ENCODE results near the gene FGF8.

The FGF8 gene

DNA sequence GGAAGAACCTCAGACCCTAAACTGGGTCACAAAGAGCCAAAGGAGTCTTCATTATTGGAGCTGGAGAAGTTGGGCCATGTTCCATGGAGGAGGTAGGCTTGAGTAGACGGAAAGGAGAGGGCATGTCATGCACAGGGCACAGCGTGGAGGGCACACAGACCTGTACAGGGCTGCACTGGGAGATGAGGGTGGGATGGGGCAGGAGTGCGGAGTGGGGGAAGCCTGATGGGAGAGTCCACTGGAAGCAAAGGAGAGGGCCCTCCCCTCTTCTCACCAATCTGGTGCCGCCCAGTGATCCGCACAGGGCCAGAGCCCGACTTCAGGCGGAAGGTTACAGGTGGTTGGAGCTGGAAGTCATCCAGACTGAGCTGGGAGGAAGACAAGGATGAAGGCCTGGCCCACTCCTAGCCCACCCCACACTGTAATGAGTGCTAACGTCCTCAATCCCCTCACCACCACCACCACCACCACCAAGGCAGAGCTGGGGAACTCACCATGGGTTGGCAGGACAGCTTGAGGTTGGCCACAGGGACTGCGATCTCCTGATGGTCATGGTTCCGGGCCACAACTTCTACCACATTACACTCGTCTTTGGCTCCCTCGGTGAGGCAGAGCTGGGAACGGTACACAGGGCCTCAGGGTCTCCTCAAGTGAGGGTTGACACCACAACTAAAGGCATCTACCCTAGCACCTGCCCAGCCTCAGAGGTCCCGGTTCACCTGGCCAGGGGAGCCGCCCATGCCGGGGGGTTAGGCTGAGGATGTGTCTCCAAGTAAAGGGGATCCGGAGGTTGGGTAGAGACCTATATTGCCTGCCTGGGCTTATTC, 6.3 kb upstream of the FGF8 start:
- no peak for DNase-seq

DNA sequence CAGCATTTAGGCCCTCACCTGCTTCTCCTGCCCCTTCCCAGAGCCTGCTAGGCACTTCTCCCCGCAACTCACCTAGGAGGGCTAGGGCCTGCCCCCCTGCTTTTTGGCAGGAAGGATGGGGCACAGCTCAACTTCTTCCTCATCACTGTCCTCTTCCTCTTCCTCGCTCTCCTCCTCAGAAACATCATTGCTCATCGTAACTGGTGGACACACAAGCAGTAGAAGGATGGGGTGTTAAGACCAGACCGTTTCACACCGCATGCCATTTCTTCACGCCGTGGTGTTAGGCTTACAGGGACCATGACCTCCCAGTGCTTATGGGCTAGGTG, 5.7 kb upstream of the FGF8 start:
- no peak for DNase-seq

DNA sequence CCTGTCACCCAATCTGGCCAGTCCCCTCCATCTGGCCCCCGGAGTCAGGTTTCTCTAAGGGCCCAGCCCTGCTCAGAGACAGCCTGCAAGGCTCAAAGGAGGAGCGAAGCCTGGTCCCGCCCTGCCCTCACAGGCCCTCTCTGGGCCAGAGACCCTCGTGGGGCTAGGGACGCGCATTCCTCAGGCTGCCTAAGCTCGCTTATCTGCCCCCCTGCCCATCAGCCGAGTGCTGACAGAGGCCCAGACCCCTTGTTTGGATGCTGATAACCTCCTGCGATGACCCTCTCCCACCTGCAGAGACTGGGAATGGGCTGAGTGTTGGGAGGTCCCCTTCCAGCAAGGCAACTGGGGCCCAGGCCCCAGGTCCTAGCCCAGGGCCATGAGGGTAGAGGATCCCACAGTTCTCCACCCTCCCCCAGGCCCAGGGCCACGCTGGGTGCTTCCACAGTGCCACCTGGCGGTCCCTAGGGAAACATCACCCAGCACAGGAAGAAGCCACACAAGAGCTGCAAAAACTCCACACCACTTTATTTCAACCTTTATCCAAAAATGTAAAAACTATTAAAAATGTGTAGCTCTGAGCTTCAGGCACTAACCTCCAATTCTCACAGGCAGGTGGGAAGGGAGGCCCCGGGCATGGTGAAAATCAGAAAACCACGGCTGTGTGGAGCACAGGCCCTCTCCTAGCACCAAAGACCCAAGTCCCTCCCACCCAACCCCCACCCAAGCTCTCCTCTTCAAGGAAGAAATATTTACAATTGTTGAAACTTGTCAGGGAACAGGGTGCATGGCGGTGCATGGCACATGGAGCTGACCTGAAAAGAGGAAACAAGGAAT, 5.1 kb upstream of the FGF8 start:
- DNase-seq: peak; percentile 74

DNA sequence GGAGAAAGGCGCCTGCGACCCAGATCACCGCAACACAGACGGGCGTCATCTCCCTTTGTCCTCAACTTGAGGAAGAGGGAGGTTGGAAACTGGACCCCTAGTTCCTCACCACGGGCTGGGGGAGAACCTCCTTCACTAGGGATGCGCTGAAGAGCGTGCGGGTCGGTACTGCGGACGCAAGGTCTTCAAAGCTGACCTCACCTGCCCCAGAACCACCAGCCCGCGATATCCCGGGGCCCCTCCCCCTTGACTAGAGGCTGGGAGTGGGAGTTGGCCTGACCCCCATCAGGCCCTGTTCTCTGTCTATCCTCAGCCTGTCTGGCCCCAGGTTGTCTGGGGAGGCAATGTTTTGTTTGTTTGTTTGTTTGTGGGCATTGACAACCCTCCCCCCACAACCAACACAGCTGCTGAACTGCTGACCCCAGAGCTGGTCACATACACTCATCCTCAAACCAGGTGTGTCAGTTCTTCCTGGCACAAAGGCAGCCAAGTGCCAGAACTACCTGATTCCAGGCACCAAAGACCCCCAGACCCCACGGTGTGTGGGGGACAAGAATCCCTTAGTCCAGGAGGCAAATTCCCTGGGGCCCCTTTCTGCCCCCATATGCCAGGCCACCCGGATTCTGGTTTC, 4.4 kb upstream of the FGF8 start:
- DNase-seq: no peak

DNA sequence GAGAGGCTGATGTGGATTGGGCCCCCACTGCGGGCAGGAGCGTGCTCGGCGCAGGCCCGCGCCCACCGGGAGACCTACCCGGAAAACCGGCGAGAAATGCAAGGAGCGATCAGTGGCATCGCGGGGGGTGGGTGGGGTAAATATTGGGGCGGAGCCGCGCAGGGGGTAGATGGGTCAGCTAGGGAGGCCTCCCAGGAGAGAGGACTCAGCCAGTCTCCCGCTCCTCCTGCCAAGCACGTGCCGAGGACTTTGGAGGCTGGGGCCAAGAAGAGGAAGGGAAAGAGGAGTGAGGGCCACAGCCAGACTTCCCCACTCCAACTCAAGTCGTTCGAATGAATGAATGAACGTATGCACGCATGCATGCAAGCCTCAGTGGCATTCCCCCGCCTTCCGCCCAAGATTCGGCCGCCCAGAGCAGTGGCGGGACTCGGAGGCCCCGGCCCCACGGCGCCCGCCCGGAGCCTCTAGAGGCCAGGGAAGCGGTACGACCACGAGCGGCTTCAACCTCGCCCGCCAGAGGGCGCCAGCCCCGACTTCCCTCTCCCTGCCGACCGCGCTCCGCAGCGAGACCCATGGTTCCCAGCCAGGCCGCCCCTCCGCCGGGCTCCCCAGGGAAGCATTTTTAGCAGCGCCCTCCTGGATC, 3.8 kb upstream of the FGF8 start:
- DNase-seq: peak; percentile 68

DNA sequence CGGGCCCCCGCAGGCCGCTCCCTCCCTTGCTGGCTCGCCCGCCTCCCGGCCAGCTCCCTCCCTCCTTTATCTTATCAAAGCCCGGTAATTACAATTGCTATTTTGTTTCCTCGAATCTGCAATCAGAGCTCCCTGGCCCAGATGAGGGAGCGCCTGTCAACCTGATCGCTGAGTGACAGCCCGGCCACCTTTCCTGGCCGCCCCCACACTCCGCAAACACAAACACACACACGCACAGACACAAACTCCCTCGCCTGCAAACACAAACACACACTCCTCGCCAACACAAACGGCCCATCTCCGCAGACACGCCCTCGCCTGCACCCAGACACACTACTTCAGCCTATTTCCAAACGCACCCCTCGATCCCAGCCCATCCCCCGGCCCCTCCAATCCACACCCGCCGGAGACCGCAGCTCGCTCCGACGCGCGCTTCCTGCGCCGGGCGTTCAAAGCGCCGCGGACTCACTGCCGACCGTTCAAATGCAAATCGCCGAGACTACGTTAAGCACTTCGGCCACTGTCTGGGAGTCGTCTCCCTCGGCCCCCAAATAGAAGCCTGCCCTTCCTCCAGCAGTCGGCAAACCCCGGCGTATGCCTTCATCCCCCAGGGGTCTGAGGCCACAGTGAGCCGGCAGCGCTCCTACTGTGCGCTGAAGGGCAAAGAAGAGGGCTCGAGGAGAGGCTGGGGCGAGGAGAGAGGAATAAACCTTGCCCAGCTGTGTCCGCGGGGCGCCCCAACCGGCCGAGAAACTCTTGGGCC, 3.0 kb upstream of the FGF8 start:
- DNase-seq: no peak

DNA sequence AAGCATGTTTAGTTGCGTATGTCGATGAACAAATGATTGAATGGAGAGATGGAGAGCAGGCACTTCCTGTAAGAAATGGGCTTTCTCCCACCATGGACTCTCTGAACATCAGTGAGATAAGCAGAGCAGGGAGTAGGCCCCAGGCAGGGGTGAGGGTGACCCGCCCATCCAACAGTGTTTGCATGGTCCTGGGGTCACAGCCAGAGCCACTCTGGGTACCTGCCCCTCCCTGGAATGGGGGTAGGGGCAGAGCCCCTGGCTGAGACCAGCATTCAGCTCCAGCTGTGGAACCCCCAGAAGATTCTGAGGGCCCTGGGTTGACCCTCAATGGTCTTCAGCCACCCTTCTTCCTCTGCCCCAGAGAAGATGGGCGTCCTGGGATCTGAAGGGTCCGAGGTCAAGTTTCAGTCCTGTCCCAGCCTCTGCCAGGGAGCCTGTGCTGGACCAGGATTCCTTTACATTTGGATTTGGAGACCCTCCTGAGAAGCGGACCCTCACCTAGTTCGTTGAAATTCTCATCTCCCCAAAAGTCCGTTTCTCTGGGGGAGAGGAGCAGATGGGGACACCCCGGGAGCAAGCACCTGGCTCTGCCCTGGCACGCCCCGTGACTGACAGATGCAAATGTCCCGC, 2.4 kb upstream of the FGF8 start:
- DNase-seq: no peak

DNA sequence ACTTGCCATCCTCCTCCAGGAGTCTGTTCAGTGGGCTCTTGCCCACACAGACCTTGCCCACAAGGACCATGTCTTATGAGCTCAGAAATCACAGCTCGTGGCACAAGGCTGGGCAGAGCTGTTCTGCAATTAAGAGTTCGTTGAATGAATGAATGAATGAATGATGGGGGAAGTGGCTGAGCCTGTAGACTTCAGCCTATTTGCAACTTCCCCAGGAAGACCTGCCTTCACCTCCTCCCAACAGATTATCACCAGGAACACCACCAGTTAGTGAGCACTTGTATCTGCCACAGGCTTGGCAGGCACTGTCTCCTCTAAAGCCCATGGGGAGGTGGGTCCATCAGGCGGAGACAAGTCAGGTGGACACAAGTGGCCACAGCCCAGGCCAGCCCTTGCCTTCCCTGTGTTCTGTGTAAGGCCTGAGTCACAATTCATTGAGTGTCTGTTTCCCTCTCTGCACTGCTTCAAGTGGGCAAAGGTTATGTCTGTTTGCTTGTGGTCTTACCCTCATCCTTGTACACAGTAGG, 1.8 kb upstream of the FGF8 start:
- DNase-seq: no peak

DNA sequence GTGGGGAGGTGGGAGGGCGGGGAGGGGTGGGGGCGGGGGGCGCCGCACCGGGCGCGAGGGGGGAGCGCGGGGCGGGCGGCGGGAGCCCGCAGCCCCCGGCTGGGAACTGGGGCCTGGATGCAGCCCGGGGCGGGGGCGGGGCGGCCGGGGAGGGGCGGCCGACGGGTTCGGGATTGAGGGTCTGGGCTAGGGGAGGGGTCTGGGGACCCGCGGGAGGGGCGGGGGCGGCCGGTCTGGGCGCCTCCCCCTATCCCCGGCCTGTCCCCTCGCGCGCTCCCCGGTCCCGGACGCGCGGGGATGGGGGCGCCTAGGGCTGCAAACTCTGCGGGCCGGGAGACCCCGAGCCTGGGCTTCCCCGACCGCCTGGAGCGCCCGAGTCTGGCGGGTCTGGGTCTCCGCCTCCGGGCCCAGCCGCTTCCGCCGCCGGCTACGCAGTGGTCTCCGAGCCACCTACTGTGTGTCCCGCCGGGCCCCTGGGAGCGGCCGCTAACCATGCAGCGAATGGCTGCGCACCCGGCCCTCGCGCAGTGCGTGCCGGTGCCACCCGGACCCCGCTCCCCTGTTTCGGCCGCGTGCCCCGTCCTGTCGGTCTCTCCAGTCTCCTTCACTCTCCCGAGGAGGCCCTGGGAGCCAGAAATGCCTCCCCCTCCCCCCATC, 375 bp upstream of the FGF8 start:
- no peak for DNase-seq

DNA sequence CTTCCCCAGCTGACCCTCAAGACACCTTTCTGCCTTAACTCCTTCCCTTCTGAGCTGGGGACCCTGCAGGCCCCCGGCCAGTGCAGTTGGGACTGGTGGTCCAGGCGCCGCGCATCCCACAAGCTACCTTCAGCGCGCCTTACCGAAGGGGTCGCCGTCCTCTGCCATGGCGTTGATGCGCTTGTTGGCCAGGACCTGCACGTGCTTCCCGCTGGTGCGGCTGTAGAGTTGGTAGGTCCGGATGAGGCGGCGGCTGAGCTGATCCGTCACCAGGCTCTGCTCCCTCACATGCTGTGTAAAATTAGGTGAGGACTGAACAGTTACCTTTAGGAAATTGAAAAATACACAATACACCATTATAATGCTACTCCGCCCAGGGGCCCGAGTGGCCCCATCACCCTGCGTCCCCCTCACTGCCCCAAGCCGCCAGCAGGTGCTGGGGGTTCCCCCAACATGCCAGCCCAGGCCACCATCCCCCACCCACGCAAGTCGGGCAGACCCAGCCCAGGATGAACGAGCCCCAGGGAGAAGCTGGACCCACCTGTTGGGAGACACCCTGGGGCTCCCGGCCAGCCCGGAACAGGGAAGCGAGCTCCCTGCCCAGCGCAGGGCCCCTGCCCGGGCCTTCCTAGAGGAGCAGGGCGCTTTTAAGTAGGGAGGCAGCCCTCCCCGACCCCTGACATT, 1.2 kb downstream of the FGF8 start:
- DNase-seq: no peak

DNA sequence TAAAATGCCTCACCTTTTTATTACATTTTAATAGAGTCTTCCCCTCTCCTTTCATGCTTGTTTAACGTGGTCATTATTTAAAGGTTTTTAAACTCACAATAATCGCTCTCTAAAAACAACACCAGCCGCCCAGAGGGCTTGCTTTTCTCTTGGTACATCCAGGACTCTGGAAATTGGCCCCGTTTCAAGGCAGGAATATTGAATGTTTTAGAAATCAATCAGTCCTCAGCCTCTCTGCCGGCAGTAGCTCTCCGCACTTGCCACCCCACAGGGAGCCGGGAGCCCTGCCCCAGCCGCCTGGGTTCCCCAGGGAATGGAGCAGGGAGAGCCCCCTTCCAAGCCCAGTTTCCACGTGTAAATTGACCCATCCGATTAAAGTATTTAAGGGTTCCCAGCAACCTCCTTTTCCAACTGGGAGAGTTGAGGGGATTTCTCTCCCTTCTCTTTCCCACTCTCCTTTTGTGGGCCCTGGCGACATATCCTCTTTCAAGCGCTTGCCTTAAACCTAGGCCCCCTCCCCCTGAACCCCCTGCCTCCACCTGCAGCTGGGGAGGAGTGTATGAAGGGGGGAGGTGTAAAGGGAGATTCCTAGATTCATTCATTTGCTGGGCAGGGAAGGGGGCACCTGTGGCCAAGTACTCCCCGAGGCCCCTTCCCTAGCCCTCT, 1.9 kb downstream of the FGF8 start:
- no peak for DNase-seq

DNA sequence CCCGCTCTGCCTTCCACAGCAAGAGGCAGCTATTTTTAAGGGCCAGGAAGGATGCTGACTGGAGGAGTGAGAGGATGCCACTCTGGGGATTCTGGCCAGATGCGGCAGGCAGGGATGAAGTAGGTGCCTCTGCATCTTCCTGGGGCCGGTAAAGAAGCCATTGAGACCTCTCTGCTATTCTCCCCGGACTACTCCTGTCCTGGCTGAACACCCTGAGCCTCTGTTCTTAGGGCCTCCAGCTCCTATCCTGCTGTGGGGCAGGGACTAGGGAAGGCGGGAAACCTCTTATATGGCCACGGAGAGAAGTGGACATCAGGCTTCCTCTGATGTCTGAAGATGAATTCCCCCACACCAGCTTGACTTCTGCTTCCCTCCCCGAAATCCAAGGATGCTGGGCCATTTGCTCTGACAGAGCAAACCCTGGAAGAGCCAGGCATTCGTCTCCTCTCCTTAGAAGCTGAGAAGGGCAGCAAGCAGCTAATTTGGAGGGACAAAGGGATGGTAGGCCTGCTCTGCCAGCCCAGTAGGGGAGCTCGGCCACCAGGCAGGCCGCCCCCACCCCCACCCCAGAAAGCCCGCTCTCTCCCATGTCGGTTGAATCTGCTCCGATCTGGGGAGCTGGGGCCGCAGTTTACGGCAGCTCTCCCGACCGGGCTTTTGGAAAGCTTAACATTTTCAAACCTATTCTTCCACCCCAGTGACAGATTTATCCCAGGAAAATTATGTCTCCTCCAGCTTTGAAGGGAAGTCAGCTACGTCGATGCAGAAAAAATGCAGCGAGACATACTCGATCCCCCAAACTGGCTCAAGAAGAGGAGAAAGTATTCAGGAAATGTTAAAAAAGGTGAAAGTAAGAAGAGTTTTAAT, 2.8 kb downstream of the FGF8 start:
- no peak for DNase-seq

DNA sequence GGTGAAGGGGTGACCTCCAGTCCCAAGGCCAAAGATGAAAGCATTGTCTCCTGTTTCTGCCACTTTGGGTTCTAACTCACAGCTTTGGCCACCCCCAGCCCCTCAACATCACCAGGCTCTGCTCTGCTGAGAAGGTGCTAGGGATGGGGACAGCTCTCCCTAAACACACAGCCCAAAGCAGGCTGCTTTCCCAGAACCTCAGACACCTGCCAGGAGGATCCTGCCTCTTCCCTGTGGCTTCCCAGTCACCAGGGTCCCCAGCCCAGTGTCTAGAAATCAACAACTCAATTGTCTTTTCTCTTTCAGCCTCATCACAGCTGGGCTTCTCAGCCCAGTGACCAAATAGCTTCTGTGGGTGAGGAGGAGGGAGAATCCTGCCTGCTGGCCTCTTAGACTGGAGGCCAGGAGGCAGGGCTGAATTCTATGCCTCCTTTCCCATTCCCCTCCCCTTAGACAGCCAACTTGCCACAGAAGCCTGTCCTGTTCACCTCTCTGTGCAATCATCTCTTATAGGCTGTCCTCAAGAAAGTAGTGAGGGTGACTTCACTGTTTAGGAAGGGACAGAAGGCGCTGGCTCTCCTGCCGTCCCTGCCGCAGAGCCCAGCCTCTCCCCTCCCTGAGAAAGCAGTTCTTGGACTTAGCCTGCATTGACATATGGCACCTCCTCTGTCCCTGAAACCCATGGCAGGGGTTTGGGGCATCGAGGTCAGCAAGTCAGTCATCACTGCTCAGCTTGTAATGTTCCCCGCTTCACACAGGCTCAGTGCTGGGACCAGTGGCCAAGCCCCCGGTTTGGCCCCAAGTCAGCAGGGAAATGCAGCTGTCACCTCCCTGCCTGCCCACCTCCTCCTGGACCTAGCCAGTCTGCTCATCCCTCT, 3.7 kb downstream of the FGF8 start:
- no peak for DNase-seq

DNA sequence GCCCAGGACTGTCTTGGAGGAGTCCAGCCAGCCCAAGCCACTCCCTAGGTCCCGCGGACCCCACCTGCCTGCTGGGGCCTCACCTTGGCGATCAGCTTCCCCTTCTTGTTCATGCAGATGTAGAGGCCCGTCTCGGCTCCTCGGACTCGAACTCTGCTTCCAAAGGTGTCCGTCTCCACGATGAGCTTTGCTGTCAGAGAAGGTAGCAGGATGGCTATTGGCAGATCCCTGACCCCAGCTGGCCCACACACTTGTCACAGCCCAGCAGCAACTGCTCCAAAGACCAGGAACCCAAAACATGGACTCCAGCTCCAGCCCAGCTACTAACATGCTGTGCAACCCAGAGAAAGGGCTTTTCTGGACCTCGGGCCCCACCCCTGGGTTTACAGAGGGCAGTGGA, 4.5 kb downstream of the FGF8 start:
- no peak for DNase-seq

DNA sequence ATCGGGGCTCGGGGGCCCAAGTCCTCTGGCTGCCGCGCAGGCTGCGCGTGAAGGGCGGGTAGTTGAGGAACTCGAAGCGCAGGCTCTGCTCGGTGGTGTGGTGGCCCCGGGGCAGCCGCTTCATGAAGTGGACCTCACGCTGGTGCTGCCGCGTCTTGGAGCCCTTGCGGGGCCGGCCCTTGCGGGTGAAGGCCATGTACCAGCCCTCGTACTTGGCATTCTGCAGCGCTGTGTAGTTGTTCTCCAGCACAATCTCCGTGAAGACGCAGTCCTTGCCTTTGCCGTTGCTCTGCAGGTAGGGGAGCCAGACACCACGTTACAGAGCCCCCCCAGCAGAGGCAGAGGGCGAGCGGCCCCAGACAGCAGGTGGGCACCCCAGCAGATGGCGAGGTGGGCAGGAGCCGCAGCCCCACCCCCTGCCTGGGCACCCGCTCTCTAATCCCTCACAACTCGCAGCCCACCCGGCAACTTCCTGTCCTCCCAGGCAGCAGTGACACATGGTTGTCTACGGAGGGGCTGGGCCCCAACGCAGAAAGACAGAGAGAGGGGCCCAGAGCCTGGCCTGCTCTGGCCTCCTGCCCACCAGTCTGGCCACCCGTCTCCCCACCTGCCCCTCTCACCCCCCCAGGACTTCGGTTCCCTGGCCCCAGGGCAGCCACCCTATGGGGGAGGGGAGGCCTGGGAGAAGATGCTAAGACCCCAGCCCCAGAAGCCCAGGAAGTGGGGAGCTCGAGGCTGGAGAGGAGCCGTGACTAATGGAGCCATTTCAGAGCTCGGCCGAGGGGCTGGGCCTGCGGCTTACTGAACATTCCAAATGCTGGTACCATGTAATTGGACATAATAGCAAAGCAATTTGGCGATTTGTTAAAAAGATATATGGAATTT, 5.3 kb downstream of the FGF8 start:
- DNase-seq: no peak

DNA sequence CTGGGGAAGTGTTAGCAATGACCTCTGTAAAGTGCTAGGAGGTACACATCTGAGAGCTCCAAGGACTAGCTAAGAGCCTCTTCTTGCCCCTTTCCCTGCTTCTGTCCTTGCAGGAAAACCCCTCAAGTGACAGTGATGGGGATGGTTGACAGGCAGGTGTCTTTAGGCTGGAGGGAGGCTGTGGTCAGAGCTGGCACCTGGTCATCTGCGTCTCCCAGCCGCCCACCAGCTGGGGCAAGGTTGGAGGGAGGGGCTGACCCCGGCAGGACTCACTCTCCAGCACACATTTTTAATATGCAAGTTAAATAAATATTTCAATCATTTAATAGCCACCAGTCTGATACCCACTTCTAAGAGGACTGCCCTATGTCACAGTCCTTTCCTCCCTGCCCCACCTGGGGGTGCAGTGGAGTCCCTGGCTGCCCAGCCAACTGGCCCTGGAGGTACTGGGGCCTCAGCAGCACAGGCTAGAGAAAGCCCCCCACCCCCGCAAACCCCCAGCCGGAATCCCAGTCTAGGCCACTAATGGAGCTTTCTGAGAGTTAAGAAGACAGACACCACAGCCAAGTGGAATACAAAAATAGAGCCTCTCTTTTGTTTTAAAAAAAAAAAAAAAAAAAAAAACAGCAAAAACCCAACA, 6.3 kb downstream of the FGF8 start:
- no peak for DNase-seq

DNA sequence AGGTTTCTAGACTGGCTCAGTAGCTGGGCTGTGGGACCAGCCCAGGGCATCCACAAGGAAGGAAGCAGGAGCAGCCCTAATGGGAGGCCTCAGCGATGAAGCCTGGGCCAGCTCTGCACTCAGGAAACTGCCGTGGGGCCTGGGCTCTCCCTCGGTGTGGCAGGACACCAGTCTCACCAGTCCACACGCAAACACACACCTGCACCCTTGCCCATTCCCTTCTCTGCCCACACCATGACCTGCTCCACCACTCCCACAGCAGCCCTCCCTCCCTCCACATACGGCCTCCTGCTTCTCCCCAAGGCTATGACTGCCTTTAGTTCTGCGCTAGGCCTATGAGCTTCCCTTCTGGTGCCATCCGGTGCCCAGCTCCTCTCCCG, 7.1 kb downstream of the FGF8 start:
- no peak for DNase-seq
